Heart right ventricle (tissue), 16 donors: ENCODE results near the gene AHNAK. TPM values are rescaled to one million over a fixed set of nuclear protein-coding genes. Genes with fewer than 3 reads are reported as not detected.

Experiments
- ATAC-seq, 8 donors: fragments of 200-7000 bp; cut with Tn5 transposase; one replicate each; pipeline ENCODE4 v1.9.1; 2020; ENCODE audit warnings: mild to moderate bottlenecking in 8 of 8, moderate library complexity in 8 of 8, moderate number of reproducible peaks in 1 of 8
- DNase-seq, 2 donors: peaks; one replicate each; pipeline ENCODE4 v3.0.0-alpha.2; 2020
- H3K27ac ChIP-seq, 10 donors: fragments of 200-600 bp; sonication (generic) in 2 of 10; one replicate each; pipeline versions ENCODE4 v1.5.0 to v1.8.0; 2020 to 2022; ENCODE audit warnings: mild to moderate bottlenecking in 3 of 10
- H3K27me3 ChIP-seq, 7 donors: fragments of 200-600 bp; one replicate each; pipeline ENCODE4 v1.8.0; 2021 to 2022; ENCODE audit warnings: mild to moderate bottlenecking in 2 of 7
- H3K36me3 ChIP-seq, 9 donors: fragments of 200-600 bp; sonication (generic) in 1 of 9; one replicate each; pipeline versions ENCODE4 v1.5.0 to v1.8.0; 2020 to 2022; ENCODE audit warnings: mild to moderate bottlenecking in 2 of 9
- H3K4me1 ChIP-seq, 9 donors: fragments of 200-600 bp; sonication (generic) in 1 of 9; one replicate each; pipeline versions ENCODE4 v1.5.0 to v1.8.0; 2020 to 2022; ENCODE audit warnings: mild to moderate bottlenecking in 4 of 9
- H3K4me3 ChIP-seq, 10 donors: fragments of 200-600 bp; sonication (generic) in 2 of 10; one replicate each; pipeline versions ENCODE4 v1.5.0 to v1.8.0; 2020 to 2022; ENCODE audit warnings: mild to moderate bottlenecking in 7 of 10, moderate library complexity in 2 of 10
- H3K9me3 ChIP-seq, 11 donors: fragments of 200-600 bp in 10 of 11; sonication (generic) in 2 of 11; one replicate each; pipeline versions ENCODE4 v1.5.0 to v1.8.0; 2013 to 2022; ENCODE audit warnings: mild to moderate bottlenecking in 2 of 11, control low read depth in 1 of 11, moderate library complexity in 1 of 11
- CTCF ChIP-seq, 9 donors: fragments of 200-600 bp; sonication (generic) in 2 of 9; IDR thresholded peaks; one replicate each; pipeline versions ENCODE4 v1.5.0 to v1.8.0; 2021 to 2022; ENCODE audit warnings: antibody characterized with exemption in 9 of 9, mild to moderate bottlenecking in 5 of 9, moderate library complexity in 1 of 9
- WGBS, 2 donors: extraction: QIAGEN DNeasy Blood & Tissue Kit; methylation state at CpG; one replicate each; pipeline ENCODE4 v1.1.7; 2013; ENCODE audit warnings: inconsistent platforms in 1 of 2; 5-methylcytosine and 5-hydroxymethylcytosine counted together
- intact Hi-C, 10 donors: fragments of 100-400 bp; cut with DNase I; formaldehyde crosslinking; loops; one replicate each; pipeline versions ENCODE4 v1.11.1 to v1.14.2; 2022
- polyA plus RNA-seq, 2 donors: library from polyadenylated mRNA; stranded (reverse); fragments of 200-250 nt; gene quantifications; one replicate each; pipeline ENCODE4 v1.2.3, GENCODE V29; 2013
- total RNA-seq, 10 donors: library from RNA; stranded (reverse); fragmentation: NEBNext Ultra II Directional in 3 of 10; extraction: Animal tissue kit (Norgen Biotek cat#: 25700) in 3 of 10; gene quantifications; one replicate each; pipeline versions ENCODE4 v1.2.1 to v1.2.4, GENCODE V29; 2021 to 2023
- donor health status: Arrhythmogenic right ventricular cardiomyopathy.
- donor health status: ischemic (EF 13 %, LVEDD 7.1; RV severe dilation, severe dysfunction).
- donor health status: healthy with polysubstance abuse.
- donor health status: DM: no; HTN: yes; CAD: no.
- donor health status: DM: no; HTN: no; CAD: no.
- donor health status: ischemic (EF 25% LVEDD 6.9; RV normal size, moderate dysfunction).
- donor health status: ischemic (EF 25% LVEDD 5.7; RV mildly dilated, moderate dysfunction).
- donor health status: healthy.
- donor health status: DM: yes; HTN: yes; CAD: no.
- donor health status: Ischemic cardiomyopathy.
- donor health status: ischemic (EF 35%, LVEDD 5.7; RV mildly dilated, moderate dysfunction).
- donor health status: nonischemic (EF 11% LVEDD 7.7; RV severe dilation, severe dysfunction).
- donor health status: DM: yes; HTN: yes; CAD: no.
- donor health status: PGD.
- donor health status: ischemic (EF 29% LVEDD 5.4; RV normal size, mild dysfunction).
- donor health status: nonischemic (EF 23%, LVEDD 6.1; RV moderate dilation, normal function).

Gene AHNAK
- total and polyA plus RNA-seq, 12 donors, result 101 to 447 (median 366) TPM

- WGBS, 2 donors, result 96 to 98% methylated on average over 3 of the region's 3 CpGs
- intact Hi-C loops, result no loop called here
These were observed 52.8 kb downstream of the AHNAK start for GRCh38 chr11:62493801-62494200.

GRCh38 chr11:62492586-62492985 lies 54.0 kb downstream of the AHNAK start:
- no peaks in the 10 kb centered on the region for H3K27me3 ChIP-seq
- H3K27ac ChIP-seq, result no peak overlapping the region
- H3K4me1 ChIP-seq, result peaks cover 0 to 12% (median 0%) of the 10 kb centered on the region in 9 donors
- no peaks in the 10 kb centered on the region for H3K36me3 ChIP-seq
- intact Hi-C loops, result no loop called here
- no peaks in the 10 kb centered on the region for H3K9me3 ChIP-seq
- no peak for TF ChIP-seq CTCF (IDR thresholded peaks at IDR 0.05)
- DNase-seq, result no peak
- no peak overlapping the region for H3K4me3 ChIP-seq
- ATAC-seq, result no peak
- WGBS, 2 donors, result 97 to 98% methylated on average over 4 of the region's 4 CpGs

More at GRCh38 chr11:62493801-62494200, 52.8 kb downstream of the AHNAK start:
- H3K36me3 ChIP-seq, result no peaks in the 10 kb centered on the region
- no peak overlapping the region for H3K27ac ChIP-seq
- H3K9me3 ChIP-seq, result no peaks in the 10 kb centered on the region
- ATAC-seq, result no peak
- H3K27me3 ChIP-seq, result no peaks in the 10 kb centered on the region
- TF ChIP-seq CTCF (IDR thresholded peaks at IDR 0.05), result no peak
- peaks cover 0 to 18% (median 0%) of the 10 kb centered on the region in 9 donors for H3K4me1 ChIP-seq
- no peak overlapping the region for H3K4me3 ChIP-seq
- DNase-seq, result no peak

- Histone ChIP-seq H3K4me1 (peaks cover 0 to 3% (median 0%) of the 10 kb centered on the region in 9 donors), H3K9me3 (no peaks in the 10 kb centered on the region), H3K36me3 (no peaks in the 10 kb centered on the region), H3K27ac (no peak overlapping the region), H3K4me3 (no peak overlapping the region), H3K27me3 (no peaks in the 10 kb centered on the region)
- intact Hi-C loops, result no loop called here
- 85 to 88% methylated on average over 9 of the region's 9 CpGs for WGBS, 2 donors
- no peak for DNase-seq
- TF ChIP-seq CTCF (IDR thresholded peaks at IDR 0.05), result no peak
- no peak for ATAC-seq
These were observed 54.9 kb downstream of the AHNAK start for GRCh38 chr11:62491571-62492329.

GRCh38 chr11:62489204-62489603 lies 57.4 kb downstream of the AHNAK start:
- intact Hi-C loops, result no loop called here
- Histone ChIP-seq H3K9me3 (no peaks in the 10 kb centered on the region), H3K4me1 (no peaks in the 10 kb centered on the region), H3K36me3 (no peaks in the 10 kb centered on the region), H3K4me3 (no peak overlapping the region), H3K27me3 (no peaks in the 10 kb centered on the region), H3K27ac (no peak overlapping the region)
- no peak for TF ChIP-seq CTCF (IDR thresholded peaks at IDR 0.05)
- ATAC-seq, result no peak
- 97 to 98% methylated on average over 4 of the region's 4 CpGs for WGBS, 2 donors
- DNase-seq, result no peak
